OCI-LY3 (cell line): ENCODE results near the gene FZR1.

ENCODE experiments used
- CTCF ChIP-seq: fragments of 200-600, 300-600 bp; sonication (generic); IDR thresholded peaks from 2 replicates; pipeline ENCODE4 v1.5.1; 2014; ENCODE audit warnings: antibody characterized with exemption, low read length, low read depth
- EZH2phosphoT487 ChIP-seq: fragments of 200-600 bp; shearing (Covaris generic); IDR thresholded peaks from 2 replicates; pipeline ENCODE4 v1.6.1; 2018; ENCODE audit warnings: antibody characterized with exemption, mixed run types, low read depth

DNA sequence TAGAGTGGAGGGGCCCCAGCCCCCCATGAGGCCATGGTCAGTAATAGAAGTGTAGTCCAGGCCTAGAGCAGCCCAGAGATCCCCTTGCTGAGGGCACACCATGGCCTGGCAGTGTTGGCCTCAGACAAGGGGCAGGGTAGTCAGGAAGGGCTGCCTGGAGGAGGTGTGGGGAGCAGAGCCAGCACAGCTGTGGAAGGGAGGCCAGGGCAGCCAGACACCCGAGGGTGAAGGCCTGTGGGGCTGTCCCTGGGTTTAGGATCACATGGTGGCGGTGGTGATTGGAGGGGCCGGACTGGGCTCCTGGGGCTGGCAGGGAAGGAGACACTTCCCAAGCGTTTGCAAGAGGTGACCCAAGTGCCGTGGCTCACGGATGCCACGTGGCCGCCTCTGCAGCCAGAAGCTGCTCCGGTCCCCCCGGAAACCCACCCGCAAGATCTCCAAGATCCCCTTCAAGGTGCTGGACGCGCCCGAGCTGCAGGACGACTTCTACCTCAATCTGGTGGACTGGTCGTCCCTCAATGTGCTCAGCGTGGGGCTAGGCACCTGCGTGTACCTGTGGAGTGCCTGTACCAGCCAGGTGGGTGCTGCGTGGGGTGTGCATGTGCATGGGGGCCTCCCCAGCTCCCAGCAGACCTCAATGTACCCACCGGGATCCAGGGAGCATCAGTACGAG lies 21.3 kb downstream of the FZR1 start:
- no peak for TF ChIP-seq CTCF
- TF ChIP-seq EZH2phosphoT487, result no peak
